ENCODE measurements around the gene SPACA5. TPM values are rescaled to one million over a fixed set of nuclear protein-coding genes. Genes with fewer than 3 reads are reported as not detected.

SPACA5 gene
- total and polyA plus RNA-seq, 2 of the 13 experiments (the other 11 are each of a cell fraction or from before 2014, with no cell fraction given): not detected

- Histone ChIP-seq H3K9ac (ENCODE audit: insufficient read depth, low read depth, low read length) (no peak overlapping the region), H3K4me2 (ENCODE audit: low read depth, low read length) (no peak overlapping the region), H3K36me3 (replicated peaks in 1 of 2; ENCODE audit: control insufficient read depth in 1 of 2, insufficient read depth in 2 of 2, low read length in 2 of 2) (no peaks in the 10 kb centered on the region), H3K79me2 (ENCODE audit: insufficient read depth, low read length) (no peaks in the 10 kb centered on the region), H2AFZ (ENCODE audit: low read length) (no peak overlapping the region), H4K20me1 (ENCODE audit: insufficient read depth, low read length) (no peaks in the 10 kb centered on the region), H3K4me1 (ENCODE audit: insufficient read depth, low read length) (0 out of 2 replicates have a peak, but pooled peaks cover 8% of the 10 kb centered on the region), H3K27ac (ENCODE audit: extremely low read length, insufficient read depth, low read length) (no peak overlapping the region), H3K9me3 (ENCODE audit: low read length) (no peaks in the 10 kb centered on the region), H3K27me3 (ENCODE audit: control insufficient read depth in 1 of 2, insufficient read depth in 2 of 2, low read length in 2 of 2) (no peaks in the 10 kb centered on the region), H3K4me3 (replicated peaks in 1 of 3; ENCODE audit: insufficient read depth in 1 of 3, low read depth in 2 of 3, low read length in 3 of 3) (no peak overlapping the region)
- in situ Hi-C loops (cut with HindIII; ENCODE audit: extremely low pct_ligation_motif_present, low pct_unique_long_range_greater_than_20kb): loop anchor here (5.0 to 10.0 kb wide), 3 partner anchors 63 to 196 kb away; no protein-coding TSS in a partner anchor
- no peak for DNase-seq (ENCODE audit: low spot score)
- intact Hi-C loops (cut with micrococcal nuclease; ENCODE audit: unreplicated experiment): no loop called here
- ATAC-seq: no peak
- ChIA-PET POLR2A (no interaction called here), CTCF (ENCODE audit: low intra/inter-chr PET ratio, low total read pairs) (interaction anchor here (3.6 kb wide), 1 partner anchor 196 kb away, joined by 94 read pairs; no protein-coding TSS in a partner anchor)
- TF ChIP-seq ZNF556 (CRISPR knock-in tag; IDR thresholded peaks at IDR 0.05; ENCODE audit: borderline replicate concordance) (no peak), ZBTB25 (CRISPR knock-in tag; IDR thresholded peaks at IDR 0.05) (no peak), HNRNPLL (IDR thresholded peaks at IDR 0.05; ENCODE audit: low read depth, low read length, poor library complexity, severe bottlenecking) (no peak), ZNF335 (CRISPR knock-in tag; IDR thresholded peaks at IDR 0.05) (no peak)
- TF ChIP-seq, protein P1, sequence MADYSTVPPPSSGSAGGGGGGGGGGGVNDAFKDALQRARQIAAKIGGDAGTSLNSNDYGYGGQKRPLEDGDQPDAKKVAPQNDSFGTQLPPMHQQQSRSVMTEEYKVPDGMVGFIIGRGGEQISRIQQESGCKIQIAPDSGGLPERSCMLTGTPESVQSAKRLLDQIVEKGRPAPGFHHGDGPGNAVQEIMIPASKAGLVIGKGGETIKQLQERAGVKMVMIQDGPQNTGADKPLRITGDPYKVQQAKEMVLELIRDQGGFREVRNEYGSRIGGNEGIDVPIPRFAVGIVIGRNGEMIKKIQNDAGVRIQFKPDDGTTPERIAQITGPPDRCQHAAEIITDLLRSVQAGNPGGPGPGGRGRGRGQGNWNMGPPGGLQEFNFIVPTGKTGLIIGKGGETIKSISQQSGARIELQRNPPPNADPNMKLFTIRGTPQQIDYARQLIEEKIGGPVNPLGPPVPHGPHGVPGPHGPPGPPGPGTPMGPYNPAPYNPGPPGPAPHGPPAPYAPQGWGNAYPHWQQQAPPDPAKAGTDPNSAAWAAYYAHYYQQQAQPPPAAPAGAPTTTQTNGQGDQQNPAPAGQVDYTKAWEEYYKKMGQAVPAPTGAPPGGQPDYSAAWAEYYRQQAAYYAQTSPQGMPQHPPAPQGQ (CRISPR knock-in tag; IDR thresholded peaks at IDR 0.05; ENCODE audit: borderline replicate concordance): no peak
- TF ChIP-seq, protein P2, sequence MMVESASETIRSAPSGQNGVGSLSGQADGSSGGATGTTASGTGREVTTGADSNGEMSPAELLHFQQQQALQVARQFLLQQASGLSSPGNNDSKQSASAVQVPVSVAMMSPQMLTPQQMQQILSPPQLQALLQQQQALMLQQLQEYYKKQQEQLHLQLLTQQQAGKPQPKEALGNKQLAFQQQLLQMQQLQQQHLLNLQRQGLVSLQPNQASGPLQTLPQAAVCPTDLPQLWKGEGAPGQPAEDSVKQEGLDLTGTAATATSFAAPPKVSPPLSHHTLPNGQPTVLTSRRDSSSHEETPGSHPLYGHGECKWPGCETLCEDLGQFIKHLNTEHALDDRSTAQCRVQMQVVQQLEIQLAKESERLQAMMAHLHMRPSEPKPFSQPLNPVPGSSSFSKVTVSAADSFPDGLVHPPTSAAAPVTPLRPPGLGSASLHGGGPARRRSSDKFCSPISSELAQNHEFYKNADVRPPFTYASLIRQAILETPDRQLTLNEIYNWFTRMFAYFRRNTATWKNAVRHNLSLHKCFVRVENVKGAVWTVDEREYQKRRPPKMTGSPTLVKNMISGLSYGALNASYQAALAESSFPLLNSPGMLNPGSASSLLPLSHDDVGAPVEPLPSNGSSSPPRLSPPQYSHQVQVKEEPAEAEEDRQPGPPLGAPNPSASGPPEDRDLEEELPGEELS (CRISPR knock-in tag; IDR thresholded peaks at IDR 0.05): no peak
- no TSS peak for BruUV-seq (replicated peaks)
- 73% methylated on average over 3 of the region's 8 CpGs for WGBS (ENCODE audit: low lambda C conversion rate)
- FAIRE-seq: no peak
Observed at GRCh38 chrX:48028091-48028490, 21.3 kb downstream of the SPACA5 start.
